Ramos (cell line): ENCODE results near the gene DIP2B.

ENCODE experiments used
- in situ Hi-C: fragments of 300-500 bp; cut with MboI; formaldehyde crosslinking; loops from one replicate; pipeline ENCODE4 v1.14.3; 2022; ENCODE audit warnings: low sequenced_read_pairs; ENCODE audit not compliant: unreplicated experiment

Gene DIP2B

GRCh38 chr12:50609292-50609874 lies 104.6 kb downstream of the DIP2B start:
- in situ Hi-C loops: no loop called here

- in situ Hi-C loops: no loop called here
Measured at GRCh38 chr12:50610171-50610570, 105.4 kb downstream of the DIP2B start.

DNA sequence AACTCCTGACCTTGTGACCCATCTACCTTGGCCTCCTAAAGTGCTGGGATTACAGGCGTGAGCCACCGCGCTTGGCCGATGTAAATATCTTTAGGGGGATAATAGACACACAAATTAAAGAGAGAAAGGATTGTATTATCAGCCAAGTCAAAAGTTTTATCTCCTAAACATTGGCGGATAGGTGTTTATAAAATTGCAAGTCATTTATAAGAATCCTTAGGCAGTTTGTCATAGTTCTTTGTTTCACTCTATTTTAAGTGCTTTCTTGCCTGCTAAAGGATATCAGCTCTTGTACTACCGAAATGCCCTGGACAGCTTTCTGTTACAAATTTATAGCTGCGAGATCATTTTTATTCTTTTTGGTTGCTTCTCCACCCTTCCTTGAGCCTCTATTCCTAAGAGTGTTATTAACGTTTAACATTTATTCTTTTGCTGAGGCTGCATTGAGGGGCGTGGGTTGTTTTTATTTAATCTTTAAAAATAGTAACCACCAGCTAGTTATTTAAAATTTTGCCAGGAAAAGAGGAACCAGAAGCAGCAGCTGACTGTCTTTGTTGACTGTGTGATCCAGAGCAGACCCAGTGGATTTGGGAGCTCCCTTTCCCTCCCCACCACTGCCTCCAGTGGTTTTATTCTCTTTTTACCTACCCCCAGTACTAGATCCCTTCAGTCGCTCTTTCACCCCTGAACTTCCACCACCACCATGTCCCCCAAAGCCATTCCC lies 106.4 kb downstream of the DIP2B start:
- in situ Hi-C loops: no loop called here

GRCh38 chr12:50612882-50613281 lies 108.1 kb downstream of the DIP2B start:
- in situ Hi-C loops: no loop called here

DNA sequence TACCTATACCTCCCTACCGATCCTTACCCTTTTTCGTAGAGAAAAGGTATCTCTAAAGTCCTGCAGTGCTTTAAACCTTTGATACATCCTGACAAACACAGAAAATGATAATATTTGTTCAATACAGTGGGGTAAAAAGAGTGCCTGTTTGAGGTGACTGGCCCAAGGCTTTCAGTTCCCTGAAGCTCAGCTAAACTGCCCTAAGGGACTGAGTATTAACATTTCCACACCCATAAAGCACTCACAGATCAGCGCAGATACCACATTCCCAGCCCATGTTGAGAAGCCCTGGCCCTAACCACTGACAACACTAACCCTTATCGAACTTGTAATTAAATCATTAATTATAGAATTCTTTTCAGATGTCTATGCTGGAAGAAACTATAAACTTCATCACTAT lies 108.7 kb downstream of the DIP2B start:
- in situ Hi-C loops: no loop called here

DNA sequence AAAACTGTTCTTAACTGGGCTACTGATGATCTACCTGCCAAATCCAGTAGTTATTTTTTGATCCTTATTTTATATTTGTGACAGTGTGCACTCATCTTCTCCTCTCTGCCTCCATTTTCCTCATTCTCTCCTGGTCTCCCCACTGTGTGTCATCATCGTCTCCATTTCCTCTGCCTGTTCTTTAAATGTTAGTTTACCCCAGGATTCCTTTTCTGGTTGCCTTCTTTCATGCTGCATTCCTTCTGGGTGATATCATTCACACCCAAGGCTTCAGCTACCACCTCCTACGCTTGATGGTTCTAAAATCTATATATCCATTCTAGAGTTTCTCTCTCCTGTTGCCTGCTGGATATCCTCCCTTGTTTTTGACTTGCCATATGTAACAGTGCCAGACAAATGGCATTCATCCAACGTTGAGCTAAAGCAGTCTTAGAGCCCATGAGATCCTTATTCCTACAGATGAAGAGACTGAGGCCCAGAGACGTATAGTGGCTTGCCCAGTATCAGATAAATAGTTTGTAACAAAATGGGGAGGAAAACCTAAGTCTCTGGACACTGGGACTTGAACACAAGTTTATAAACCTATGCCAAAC lies 109.5 kb downstream of the DIP2B start:
- in situ Hi-C loops: no loop called here

DNA sequence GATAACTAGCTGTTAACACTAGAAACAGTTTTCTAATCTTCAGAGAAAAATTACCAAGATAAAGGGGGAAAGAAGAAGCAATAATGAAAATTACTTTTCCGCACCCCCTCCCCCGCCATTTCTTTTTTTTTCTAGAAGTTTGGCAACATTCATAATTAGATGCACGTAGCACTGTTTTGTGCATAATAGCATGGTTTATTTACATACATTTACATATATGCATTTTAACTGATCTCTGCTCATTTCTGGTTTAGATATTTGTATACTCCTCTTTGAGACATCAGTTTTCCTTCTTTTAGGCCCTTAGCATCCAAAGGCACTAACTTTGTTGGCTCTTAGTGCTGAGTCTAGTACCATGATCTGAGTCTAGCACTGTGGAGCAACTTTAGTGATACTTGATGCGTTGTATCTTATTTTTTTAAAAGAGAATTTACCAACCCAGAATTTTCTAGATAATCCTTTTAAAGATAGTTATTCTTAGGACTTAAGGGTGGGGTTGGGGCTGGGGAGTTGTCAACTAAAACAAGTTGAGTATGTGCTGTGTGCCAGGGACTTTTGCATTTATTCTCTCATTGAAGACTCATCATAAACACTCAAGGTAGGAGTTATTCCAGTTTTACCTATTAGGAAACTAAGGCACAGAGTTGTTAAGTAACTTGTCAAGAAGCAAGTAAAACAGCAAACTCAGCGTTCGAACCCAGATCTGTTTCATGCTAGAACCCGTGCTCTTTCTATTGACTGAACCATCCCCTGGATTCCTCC lies 110.5 kb downstream of the DIP2B start:
- in situ Hi-C loops: no loop called here

GRCh38 chr12:50615907-50616296 lies 111.1 kb downstream of the DIP2B start:
- in situ Hi-C loops: no loop called here

- in situ Hi-C loops: no loop called here
Measured at GRCh38 chr12:50617657-50618056, 112.9 kb downstream of the DIP2B start.

DNA sequence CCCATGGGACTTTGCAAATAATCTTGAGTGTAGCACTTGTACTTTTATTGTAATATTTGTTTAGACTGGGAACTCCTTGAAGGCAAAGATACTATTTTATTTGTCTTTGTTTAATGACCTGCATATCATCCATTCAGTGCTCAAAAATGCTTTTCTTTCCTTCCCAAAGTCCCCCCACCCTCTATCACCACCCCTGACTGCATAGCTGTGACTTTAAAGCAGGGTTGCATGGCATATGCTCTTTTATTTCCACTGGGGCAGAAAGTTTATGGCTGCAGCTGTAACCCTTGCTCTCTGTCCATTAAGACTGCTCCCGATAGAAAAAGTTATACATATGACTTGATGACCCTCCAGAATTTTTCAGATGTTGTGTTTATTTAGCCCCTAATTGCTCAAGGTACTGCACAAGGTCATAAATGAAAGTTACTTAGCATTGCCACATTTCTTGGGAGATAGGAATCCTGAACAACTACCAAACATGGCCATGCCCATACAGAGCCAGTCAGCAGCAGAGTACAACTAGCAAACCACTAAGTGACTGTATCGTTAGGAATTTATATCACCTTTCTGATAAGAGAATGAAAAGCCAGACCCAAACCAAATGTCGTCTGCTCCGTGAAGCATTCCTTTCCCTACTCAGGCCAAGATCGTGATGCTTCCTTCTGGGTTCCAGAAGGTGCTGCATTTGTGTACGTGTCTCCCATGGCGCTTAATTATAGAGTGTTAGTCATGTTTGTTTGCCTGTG lies 114.3 kb downstream of the DIP2B start:
- in situ Hi-C loops: no loop called here

DNA sequence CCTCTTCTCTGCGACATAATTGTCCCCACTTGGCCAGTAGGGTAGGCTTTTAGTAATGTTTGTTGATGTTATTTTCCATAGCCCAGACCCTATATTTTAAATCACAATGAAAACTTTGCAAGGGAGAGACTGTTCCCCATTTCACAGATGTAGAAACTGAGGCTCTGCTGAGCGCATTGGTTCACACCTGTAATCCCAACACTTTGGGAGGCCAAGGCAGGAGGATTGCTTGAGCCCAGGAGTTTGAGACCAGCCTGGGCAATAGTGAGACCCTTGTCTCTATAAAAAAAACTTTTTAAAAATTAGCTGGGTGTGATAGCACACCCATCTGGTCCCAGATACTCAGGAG lies 114.8 kb downstream of the DIP2B start:
- in situ Hi-C loops: no loop called here

GRCh38 chr12:50620109-50620977 lies 115.6 kb downstream of the DIP2B start:
- in situ Hi-C loops: no loop called here

GRCh38 chr12:50620978-50621360 lies 116.2 kb downstream of the DIP2B start:
- in situ Hi-C loops: no loop called here

- in situ Hi-C loops: no loop called here
Measured at GRCh38 chr12:50621399-50622300, 116.9 kb downstream of the DIP2B start.

GRCh38 chr12:50625029-50625925 lies 120.5 kb downstream of the DIP2B start:
- in situ Hi-C loops: no loop called here

GRCh38 chr12:50626026-50626425 lies 121.2 kb downstream of the DIP2B start:
- in situ Hi-C loops: no loop called here

DNA sequence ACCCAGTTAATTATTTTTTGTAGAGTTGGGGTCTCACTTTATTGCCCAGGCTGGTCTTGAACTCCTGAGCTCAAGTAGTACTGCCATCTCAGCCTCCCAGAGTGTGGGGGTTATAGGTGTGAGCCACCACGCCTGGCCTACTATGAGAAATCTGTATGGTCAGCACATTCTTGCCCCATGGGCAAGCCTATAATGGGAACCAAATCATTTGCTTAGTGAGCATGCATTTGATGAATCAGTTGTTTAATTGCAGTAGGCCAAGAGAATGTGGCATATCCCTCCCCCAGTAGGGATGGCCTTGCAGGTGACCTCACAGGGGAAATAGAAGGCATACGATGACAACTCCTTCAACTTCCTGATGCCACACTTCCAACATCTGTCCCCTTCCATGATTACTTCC lies 122.7 kb downstream of the DIP2B start:
- in situ Hi-C loops: no loop called here

- in situ Hi-C loops: no loop called here
Measured at GRCh38 chr12:50628394-50628793, 123.6 kb downstream of the DIP2B start.
